Glomerular visceral epithelial cell (primary cell): ENCODE results near the gene ARAP1.

Experiments used
- DNase-seq: peaks from one replicate; pipeline ENCODE4 v3.0.0-alpha.2; 2016; ENCODE audit errors: extremely low spot score

ARAP1 gene

DNA sequence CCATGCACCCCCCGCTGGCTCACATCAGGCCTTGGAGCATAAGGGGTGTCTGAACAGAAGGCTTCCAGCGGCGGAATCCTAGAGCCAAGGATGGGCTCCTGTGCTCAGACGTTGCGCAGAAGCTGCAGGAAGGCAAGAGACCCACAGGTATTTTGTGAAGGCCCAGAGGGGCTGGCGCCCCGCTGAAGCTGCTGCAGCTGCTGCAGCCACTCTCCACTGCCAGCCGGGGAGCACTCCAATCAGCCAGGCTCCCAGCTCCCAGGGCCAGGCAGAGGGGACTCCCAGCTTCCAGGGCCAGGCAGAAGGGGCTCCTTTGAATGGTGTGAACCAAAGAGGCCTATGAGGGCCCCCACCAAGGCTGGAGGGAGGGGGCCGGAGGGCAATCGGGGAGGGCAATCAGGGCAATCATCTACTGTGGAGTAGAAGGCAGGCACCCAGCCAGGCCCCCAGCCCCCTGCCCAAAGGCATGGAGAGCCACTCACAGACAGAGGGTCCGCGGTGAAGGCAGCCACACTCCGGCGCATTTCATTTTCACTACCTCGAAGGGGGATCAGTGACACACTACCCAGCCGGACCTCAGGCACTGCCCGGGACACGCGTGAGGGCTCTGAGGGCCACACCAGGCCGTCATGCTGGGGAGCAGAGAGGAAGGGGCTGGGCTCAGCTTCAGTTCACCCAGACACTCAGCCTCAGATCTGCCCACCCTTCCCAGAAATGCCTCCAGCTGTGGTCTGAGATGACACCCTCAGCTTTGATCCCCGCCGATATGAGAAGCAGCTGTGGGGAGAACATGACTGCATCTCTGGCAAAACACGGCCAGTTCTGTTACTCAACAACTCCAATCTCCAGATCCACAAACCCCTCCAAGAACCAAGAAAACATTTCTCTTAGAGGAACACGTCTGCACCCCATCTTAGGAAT lies 66.4 kb downstream of the ARAP1 start:
- DNase-seq = no peak

GRCh38 chr11:72684236-72684912 lies 67.8 kb downstream of the ARAP1 start:
- peak; percentile 69 for DNase-seq

DNA sequence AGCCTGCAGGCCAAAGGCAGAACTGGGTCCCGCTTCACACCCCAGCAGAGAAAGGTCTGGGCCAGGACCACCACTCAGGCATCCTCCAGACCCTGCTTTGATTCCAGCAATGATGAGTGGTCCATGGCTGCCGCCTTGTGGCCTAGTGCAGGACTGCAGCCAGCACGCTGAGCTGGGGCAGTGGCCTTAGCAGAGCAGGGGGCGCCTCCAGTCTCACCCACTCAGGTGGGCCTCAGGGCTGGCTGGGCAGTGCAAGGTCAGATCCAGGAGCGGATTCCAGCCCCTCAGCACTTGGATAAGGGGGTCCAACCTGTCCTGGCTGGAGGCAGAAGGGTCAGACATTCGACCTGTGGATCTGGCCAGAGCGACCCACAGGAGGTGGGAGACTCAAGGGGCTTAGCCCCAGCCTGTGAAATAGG lies 68.4 kb downstream of the ARAP1 start:
- peak; percentile 43 for DNase-seq

- DNase-seq = no peak
Measured at GRCh38 chr11:72682858-72683243, 69.4 kb downstream of the ARAP1 start.

- no peak for DNase-seq
Measured at GRCh38 chr11:72682238-72682857, 69.9 kb downstream of the ARAP1 start.

DNA sequence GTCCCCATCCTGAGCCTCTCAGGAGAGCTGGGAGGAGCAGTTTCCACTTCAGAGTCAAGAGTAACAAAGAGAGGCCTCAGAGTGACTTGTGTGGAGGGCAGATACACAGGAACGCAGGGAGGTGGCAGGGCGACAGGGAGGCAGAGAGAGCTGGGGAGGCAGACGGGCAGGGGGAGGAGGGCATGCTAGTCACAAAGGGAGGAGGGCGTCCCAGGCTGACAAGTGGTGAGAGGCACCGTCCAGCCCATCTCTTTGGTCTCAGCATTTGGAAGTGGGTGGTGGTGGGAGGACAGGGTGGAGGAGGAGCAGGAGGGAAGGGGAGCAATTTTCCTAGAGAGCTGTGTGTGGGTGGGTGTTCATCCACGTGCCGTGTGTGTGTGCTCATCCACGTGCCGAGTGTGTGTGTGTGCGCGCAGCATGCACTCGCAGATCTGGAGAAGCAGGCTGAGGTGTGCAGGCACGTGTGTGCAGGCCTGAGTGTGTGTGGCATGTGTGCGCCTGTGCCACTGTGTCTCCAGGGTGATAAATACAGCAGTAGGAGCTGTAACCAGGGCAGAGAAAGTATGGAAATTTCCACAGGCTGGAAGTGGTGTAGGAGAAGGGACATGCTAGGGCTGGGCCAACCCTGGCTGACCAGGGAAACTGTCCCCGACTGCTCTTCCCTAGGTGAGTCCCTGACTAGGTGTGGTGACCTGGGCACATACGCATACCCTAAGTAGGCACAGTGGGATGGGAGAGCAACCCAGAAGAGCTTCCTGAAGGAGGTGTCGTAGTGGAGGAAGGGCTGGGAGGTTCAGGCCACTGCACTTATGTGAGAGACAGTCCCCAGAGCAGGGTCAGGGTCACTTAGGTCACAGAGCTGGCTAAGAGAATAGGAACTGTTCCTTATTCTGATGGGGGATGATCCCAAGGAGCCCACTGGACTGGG lies 70.7 kb downstream of the ARAP1 start:
- no peak for DNase-seq

- no peak for DNase-seq
Measured at GRCh38 chr11:72680624-72681158, 71.5 kb downstream of the ARAP1 start.

GRCh38 chr11:72679869-72680268 lies 72.3 kb downstream of the ARAP1 start:
- DNase-seq = no peak

- no peak for DNase-seq
Measured at GRCh38 chr11:72678524-72678923, 73.7 kb downstream of the ARAP1 start.

DNA sequence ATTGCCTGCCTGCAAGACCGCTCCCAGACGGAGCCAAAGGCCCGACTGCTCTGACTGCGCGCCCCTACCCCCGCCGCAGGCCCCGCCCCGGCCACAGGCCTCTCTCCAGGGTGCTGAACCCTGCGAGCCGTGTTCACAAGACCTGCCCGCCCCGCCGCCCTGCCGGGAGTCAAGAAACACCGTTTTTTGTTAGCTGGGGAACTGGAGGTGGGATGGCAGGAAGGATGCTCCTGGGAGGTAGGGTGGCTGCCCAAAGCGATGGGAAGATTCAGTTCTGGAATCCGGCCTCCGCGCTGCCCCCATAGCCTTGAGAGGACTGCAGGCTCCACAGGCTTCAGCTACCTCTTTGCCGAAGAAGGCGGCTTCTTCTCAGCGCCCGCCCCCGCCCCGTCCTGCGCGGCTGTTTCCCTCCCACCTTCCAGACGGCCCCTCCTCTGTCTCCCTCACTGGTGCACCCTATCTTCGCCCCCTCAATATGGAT lies 75.3 kb downstream of the ARAP1 start:
- DNase-seq = peak; percentile 40

DNA sequence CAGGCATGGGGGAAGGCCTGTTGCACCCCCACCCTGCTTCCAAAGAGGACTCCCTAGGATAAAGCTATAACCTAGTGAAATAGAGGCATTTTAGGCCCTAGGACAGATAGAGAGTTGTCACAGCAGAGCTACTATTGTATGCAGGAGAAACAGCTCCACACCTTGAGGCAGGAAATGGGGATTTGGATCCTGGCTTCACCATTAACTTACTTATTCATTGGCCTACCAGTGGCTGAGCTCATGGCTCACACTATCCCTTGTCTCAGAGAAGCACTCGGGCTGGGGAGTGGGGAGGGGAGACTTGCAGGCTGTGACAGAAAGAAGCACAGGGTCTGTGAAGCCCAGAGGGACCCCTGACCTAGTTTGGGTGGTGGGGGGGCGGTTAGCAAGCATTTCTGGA lies 77.0 kb downstream of the ARAP1 start:
- no peak for DNase-seq

DNA sequence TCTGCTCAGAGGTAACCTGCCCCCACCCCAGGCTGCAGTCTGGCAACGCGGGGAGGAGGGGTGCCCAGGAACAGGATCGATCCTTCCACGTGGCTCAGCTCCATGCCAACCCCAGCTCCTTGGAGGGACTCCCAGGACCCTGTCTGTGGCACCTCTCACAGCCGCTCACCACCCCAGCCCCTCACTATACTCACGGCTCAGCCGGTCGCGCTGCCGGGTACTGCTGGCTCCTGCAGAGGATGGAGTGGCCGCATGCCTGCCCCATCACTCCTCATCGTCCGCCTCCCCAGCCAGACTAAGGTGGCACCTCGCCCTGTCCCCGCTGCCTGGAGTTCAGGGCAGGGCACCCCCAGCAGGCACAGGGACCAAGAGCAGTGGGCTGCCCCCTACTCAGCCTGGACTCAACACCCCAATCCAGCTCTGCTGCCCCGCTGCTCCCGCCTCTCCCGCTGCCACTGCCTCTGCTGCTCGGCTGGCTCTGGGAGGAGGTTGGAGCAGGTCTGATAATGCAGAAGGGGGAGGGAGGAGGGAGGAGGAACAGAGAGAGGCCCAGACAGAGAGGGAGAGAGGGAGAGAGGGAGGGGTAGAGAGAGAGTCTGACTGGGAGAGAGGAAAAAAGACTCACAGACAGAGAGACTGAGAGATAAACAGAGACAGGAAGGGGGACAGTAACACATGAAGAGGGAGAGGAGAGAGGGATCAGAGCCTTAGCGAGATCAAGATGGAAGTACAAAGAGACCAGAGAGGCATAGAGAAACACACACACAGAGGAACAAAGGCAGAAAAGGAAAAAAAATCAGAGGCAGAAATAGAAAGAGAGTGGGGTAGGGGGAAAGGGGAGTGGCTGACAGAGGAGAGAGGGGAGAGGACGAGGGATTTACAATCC lies 78.0 kb downstream of the ARAP1 start, which contains the start of gene PDE2A:
Gene PDE2A, minus strand, starts transcription at position 480 of the 886 bp plus-strand sequence. Its CDS starts 215 bp downstream, at position 265.
- no peak for DNase-seq

- DNase-seq = no peak
Measured at GRCh38 chr11:72673284-72673942, 78.8 kb downstream of the ARAP1 start.

GRCh38 chr11:72672597-72673238 lies 79.5 kb downstream of the ARAP1 start:
- no peak for DNase-seq

DNA sequence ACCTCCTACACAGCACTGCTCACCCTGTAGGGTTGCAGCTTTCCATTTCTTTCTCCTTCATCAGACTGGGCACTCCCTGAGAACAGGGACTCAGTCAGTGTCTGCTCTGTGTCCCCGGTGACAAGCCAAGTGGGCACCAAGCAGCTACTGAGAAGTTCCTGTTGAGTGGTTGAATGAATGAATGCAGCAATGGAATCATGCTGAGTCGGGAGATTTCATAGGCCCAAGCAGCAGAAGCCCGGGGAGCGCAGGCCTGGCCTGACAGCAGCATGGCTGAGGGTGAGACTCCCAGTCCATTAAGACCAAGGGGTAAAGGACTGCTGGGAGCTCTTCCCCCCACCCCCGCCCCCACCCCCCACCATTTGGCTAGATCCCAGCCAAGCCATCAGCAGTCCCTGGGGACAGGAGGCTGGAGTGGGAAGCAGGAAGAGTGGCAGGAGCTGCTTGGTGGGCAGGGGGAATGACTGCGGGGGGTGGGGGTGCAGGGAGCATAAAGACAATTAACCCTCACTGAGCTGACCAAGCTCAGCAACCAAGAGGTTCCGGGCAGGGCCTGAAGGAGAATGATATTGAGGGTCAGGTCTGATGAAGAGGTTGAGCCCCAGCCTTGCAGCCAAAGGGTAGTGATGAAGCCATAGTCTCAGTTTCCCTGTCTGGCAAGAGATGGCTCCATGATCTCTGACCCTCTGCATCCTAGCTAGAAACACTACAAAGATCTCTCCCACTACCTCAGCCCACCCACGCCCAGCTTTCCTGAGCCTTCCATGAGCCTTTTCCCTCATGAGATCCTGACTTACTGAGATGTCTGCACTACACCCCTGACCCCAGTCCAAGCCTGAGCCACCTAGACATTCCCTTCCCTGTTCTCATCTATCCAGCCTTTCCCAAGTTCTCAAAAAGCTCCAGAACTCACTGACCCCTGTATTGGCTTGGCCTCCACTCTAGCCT lies 80.8 kb downstream of the ARAP1 start:
- DNase-seq = no peak

DNA sequence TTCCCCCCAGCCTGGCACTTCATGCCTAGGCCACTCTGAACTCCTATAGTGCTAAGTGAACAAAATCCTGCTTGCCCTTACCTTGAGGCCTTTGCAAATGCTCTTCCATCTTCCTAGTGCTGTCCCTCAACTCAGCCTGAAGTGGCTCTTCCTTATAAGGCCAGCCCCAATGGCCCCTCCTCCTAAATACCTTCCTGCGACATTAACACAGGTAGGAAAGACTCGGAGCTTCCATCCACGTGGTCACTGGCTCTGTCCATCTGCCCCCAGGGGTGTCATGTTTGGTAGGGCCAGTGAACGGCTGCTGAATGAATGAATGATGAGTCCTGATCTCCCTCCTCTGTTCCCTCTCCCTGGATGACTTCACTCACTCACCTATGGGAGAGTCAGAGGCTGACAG lies 82.2 kb downstream of the ARAP1 start:
- no peak for DNase-seq

- no peak for DNase-seq
Measured at GRCh38 chr11:72669527-72669926, 82.7 kb downstream of the ARAP1 start.
